GM12801 (cell line): ENCODE data around the gene CREBRF.

ENCODE experiments used
- TF ChIP-seq, protein P1 (sequence below): IDR thresholded peaks from one replicate; pipeline ENCODE4 v1.5.1; 2011; ENCODE audit warnings: control low read depth; ENCODE audit not compliant: insufficient read length; ENCODE audit errors: extremely low read depth

The CREBRF gene

GRCh38 chr5:173165177-173166016, 109.2 kb downstream of the CREBRF start:
- TF ChIP-seq, protein P1, sequence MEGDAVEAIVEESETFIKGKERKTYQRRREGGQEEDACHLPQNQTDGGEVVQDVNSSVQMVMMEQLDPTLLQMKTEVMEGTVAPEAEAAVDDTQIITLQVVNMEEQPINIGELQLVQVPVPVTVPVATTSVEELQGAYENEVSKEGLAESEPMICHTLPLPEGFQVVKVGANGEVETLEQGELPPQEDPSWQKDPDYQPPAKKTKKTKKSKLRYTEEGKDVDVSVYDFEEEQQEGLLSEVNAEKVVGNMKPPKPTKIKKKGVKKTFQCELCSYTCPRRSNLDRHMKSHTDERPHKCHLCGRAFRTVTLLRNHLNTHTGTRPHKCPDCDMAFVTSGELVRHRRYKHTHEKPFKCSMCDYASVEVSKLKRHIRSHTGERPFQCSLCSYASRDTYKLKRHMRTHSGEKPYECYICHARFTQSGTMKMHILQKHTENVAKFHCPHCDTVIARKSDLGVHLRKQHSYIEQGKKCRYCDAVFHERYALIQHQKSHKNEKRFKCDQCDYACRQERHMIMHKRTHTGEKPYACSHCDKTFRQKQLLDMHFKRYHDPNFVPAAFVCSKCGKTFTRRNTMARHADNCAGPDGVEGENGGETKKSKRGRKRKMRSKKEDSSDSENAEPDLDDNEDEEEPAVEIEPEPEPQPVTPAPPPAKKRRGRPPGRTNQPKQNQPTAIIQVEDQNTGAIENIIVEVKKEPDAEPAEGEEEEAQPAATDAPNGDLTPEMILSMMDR, result no peak

DNA sequence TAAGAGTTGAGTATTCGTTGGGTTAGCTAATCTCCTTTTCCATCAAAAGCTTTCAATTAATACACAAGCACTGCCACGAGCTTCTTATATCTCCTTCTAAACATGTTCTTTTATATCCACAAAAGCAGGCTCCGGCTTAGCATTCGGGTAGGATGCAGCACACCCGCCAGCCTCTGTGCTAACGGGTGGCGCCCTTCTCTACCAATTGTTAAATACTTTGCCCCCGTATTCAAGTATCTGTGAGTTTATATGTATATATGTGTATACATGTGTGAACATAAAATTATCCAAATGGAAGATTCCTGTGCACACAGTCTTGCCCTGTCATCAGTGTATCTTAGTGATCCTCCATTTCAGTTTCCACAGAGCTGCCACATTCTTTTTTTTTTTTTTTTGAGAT, 116.0 kb downstream of the CREBRF start:
- TF ChIP-seq, protein P1, result no peak

GRCh38 chr5:173175523-173175922, 119.4 kb downstream of the CREBRF start:
- TF ChIP-seq, protein P1, result no peak

DNA sequence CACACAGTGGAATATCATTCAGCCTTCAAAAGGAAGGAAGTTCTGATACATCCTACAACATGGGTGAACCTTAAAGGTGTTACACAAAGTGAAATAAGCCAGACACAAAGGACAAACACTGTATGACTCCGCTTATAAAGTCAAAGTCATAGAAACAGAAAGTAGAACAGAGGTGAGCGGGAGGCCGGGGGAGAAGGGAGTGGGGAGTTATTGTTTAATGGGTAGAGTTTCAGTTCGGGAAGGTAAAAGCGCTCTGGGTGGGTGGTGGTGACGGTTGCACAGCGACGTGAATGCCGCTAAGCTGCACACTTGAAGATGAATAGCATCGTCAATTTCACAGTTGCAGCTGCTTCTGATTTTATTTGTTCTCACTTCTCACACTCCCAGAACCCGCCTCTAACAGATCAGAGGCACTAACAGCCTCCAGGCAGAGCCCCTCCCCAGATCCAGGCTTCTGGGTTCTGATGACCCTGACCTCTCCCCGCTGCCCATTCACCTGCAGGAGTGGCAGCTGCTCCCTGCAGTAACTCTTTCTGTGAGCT, 122.3 kb downstream of the CREBRF start:
- TF ChIP-seq, protein P1, result no peak

DNA sequence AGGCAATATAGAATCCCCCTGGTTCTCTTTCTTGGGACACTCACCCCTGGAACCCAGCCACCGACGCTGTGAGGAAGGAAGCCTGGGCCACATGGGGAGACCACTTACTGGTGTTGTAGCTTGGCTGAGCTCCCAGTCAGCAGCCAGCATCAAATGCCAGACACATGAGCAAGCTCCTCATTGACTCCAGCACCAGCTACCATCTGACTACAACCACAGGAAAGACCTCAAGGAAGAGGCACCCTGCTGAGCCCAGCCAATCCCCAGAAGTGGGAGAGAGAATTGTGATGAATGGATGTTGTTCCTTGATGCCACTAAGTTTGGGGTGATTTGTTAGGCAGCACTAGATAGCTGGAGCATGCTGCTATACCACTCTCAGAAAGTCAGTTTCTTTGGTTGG, 124.2 kb downstream of the CREBRF start:
- TF ChIP-seq, protein P1, result no peak

DNA sequence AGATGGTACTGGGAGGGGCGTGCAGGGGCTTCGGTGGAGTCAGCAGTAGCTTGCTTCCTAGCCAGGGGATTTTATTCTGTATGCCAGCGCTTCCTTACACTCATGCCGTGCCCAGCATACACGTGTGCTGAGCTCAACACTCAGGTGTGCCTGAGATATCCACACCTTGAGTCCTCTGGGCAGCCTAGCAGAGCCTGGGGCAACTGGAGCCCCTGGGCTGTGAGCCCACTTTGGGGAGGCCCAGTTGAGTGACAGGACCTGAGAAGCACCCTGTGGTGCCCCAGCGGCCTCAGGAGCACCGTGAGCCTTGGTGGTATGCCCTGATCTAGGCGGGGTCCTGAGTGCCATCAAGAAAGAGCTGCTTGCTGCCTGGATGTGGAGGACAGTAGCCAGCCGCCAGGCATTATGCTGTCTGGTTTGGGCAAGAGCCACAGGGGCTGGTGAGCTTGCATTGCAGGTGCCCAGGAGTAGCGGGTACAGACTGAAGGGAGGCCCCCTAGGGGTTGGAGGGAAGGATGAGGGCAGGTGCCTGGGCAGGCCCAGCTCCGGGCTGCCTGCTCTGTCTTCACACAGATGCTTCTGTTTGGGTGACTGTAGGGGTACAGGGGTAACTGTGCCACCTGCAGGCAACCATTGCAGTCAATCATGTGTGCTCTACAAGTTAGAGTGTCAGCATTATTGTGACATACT, 131.0 kb downstream of the CREBRF start:
- TF ChIP-seq, protein P1, result no peak

GRCh38 chr5:173188280-173188679, 132.1 kb downstream of the CREBRF start:
- TF ChIP-seq, protein P1, result no peak
